ENCODE results near the gene SFXN3. TPM values are rescaled to one million over a fixed set of nuclear protein-coding genes. Genes with fewer than 3 reads are reported as not detected.
A peak's percentile ranks its signal among the peaks of the same experiment; 100 is the strongest.

SFXN3 gene
- total and polyA plus RNA-seq, 2 of the 13 experiments (the other 11 are each of a cell fraction or from before 2014, with no cell fraction given) = 16.8 to 71.5 TPM

GRCh38 chr10:101065481-101066145 is 34.6 kb downstream of the SFXN3 start (continued):
- TF ChIP-seq FOXK2 (IDR thresholded peaks at IDR 0.05) (no peak), MIER2 (CRISPR knock-in tag; IDR thresholded peaks at IDR 0.05) (no peak), ZNF446 (CRISPR knock-in tag; IDR thresholded peaks at IDR 0.05) (peak; percentile 70; the same call in 1 of the 2 replicates), ZNF883 (CRISPR knock-in tag; IDR thresholded peaks at IDR 0.05; ENCODE audit: not compliant biosample characterization) (no peak), ZNF317 (CRISPR knock-in tag; IDR thresholded peaks at IDR 0.05) (no peak), ISL2 (CRISPR knock-in tag; IDR thresholded peaks at IDR 0.05) (no peak), BORCS8-MEF2B (CRISPR knock-in tag; IDR thresholded peaks at IDR 0.05) (no peak), CENPT (CRISPR knock-in tag; IDR thresholded peaks at IDR 0.05; ENCODE audit: low read depth) (no peak), ZNF816 (CRISPR knock-in tag; IDR thresholded peaks at IDR 0.05; ENCODE audit: borderline replicate concordance) (no peak), ZBTB34 (CRISPR knock-in tag; IDR thresholded peaks at IDR 0.05) (no peak), ZNF558 (CRISPR knock-in tag; IDR thresholded peaks at IDR 0.05; ENCODE audit: borderline replicate concordance) (peak; percentile 20; the same call in 1 of the 2 replicates), SOX13 (IDR thresholded peaks at IDR 0.05) (no peak), SOX13 (CRISPR knock-in tag; conservative IDR thresholded peaks at IDR 0.05 in 1 of 2, IDR thresholded peaks at IDR 0.05 in 1 of 2) (no peak), ZNF614 (CRISPR knock-in tag; IDR thresholded peaks at IDR 0.05; ENCODE audit: borderline replicate concordance) (no peak), POLR2A (IDR thresholded peaks at IDR 0.05; ENCODE audit: insufficient read depth in 1 of 2, low read depth in 2 of 2, low read length in 2 of 2) (peak in 1 of 2 experiments; percentile 48; a peak in 1 of 4 replicates), PAF1 (CRISPR knock-in tag; IDR thresholded peaks at IDR 0.05) (no peak), RORA (CRISPR knock-in tag; IDR thresholded peaks at IDR 0.05) (no peak), TBX3 (IDR thresholded peaks at IDR 0.05; ENCODE audit: borderline replicate concordance) (no peak), ZNF232 (CRISPR knock-in tag; IDR thresholded peaks at IDR 0.05; ENCODE audit: borderline replicate concordance) (0 out of 2 replicates have a peak, but pooled peaks have one; percentile 58), ZNF44 (CRISPR knock-in tag; IDR thresholded peaks at IDR 0.05) (no peak), ZNF563 (CRISPR knock-in tag; IDR thresholded peaks at IDR 0.05) (0 out of 2 replicates have a peak, but pooled peaks have one; percentile 14), STAG1 (CRISPR knock-in tag; IDR thresholded peaks at IDR 0.05) (no peak), ZBTB43 (CRISPR knock-in tag; conservative IDR thresholded peaks at IDR 0.05) (no peak), HMGXB3 (CRISPR knock-in tag; IDR thresholded peaks at IDR 0.05; ENCODE audit: borderline replicate concordance) (no peak)
